K562 (cell line): ENCODE data around the gene FHL5.

Source experiments
- CTCF ChIP-seq, 3 experiments: IDR thresholded peaks in 2 of 3; conservative IDR thresholded peaks in 1 of 3; 2 replicates each; pipeline ENCODE4 v1.5.1; 2011 to 2012; ENCODE audit warnings: low read length in 3 of 3, mild to moderate bottlenecking in 3 of 3, control low read depth in 2 of 3, improper control_type of control experiment in 1 of 3, inconsistent platforms in 1 of 3, low read depth in 1 of 3, mixed read lengths in 1 of 3, moderate library complexity in 1 of 3; ENCODE audit not compliant: insufficient read depth in 2 of 3
- HMG20B ChIP-seq: fragments of 250-450 bp; sonication (Bioruptor Pico); IDR thresholded peaks from 2 replicates; pipeline ENCODE4 v1.5.0; 2021; ENCODE audit warnings: mild to moderate bottlenecking
- KAT2B ChIP-seq: IDR thresholded peaks from one replicate; pipeline ENCODE4 v1.6.1; 2012; ENCODE audit warnings: low read depth, mild to moderate bottlenecking, control low read depth, inconsistent platforms, low read length, moderate library complexity
- ZNF24 ChIP-seq: fragments of 450-650 bp; IDR thresholded peaks from 2 replicates; pipeline ENCODE4 v1.6.1; 2016

GRCh38 chr6:96575359-96575758 is 12.4 kb downstream of the FHL5 start:
- TF ChIP-seq KAT2B (no peak), HMG20B (CRISPR knock-in tag) (no peak), ZNF24 (no peak), CTCF (IDR thresholded peaks at IDR 0.05 in 2 of 3, conservative IDR thresholded peaks at IDR 0.05 in 1 of 3; ENCODE audit: insufficient read depth in 2 of 3, low read depth in 1 of 3, low read length in 3 of 3) (no peak)
